ENCODE data around the gene FATE1.

DNA sequence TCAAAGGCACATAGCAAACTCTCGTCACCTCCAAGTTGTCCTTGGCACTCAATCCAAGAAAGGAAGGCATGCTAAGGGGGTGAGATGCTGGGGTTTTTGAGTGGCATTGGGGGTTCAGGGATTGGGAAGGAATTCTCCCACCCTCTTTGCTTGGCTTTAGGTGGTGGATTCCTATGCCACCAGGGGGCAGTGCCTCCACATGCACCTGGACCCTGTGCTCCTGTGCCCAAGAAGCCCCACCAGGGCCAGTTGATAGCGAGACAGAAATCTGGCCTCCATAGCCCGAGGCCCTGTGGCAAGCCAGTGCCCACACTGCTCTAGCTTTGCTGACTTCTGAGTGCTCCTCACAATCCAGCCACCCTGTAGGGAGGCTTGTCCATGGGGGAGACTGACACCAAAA is 2.0 kb upstream of the FATE1 start:
- TF ChIP-seq EZH2 (IDR thresholded peaks at IDR 0.05; ENCODE audit: borderline replicate concordance, low read length): no peak
- TF ChIP-seq, protein P1, sequence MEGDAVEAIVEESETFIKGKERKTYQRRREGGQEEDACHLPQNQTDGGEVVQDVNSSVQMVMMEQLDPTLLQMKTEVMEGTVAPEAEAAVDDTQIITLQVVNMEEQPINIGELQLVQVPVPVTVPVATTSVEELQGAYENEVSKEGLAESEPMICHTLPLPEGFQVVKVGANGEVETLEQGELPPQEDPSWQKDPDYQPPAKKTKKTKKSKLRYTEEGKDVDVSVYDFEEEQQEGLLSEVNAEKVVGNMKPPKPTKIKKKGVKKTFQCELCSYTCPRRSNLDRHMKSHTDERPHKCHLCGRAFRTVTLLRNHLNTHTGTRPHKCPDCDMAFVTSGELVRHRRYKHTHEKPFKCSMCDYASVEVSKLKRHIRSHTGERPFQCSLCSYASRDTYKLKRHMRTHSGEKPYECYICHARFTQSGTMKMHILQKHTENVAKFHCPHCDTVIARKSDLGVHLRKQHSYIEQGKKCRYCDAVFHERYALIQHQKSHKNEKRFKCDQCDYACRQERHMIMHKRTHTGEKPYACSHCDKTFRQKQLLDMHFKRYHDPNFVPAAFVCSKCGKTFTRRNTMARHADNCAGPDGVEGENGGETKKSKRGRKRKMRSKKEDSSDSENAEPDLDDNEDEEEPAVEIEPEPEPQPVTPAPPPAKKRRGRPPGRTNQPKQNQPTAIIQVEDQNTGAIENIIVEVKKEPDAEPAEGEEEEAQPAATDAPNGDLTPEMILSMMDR (conservative IDR thresholded peaks at IDR 0.05 in 1 of 2, IDR thresholded peaks at IDR 0.05 in 1 of 2; ENCODE audit: extremely low read depth in 1 of 2, insufficient read depth in 1 of 2, low read depth in 1 of 2, low read length in 2 of 2): peak; percentile 29 to 60

Measured in mammary epithelial cell (primary cell).